Stimulated activated CD4-positive, alpha-beta T cell treated with anti-CD3 and anti-CD28 coated beads, Interleukin-2, amount 100 ng/mL, for 48 hours (primary cell): ENCODE data around the gene MRPL23.

Experiments used
- DNase-seq, 2 donors: peaks; one replicate each; pipeline ENCODE4 v3.0.0-alpha.2; 2020

The MRPL23 gene

DNA sequence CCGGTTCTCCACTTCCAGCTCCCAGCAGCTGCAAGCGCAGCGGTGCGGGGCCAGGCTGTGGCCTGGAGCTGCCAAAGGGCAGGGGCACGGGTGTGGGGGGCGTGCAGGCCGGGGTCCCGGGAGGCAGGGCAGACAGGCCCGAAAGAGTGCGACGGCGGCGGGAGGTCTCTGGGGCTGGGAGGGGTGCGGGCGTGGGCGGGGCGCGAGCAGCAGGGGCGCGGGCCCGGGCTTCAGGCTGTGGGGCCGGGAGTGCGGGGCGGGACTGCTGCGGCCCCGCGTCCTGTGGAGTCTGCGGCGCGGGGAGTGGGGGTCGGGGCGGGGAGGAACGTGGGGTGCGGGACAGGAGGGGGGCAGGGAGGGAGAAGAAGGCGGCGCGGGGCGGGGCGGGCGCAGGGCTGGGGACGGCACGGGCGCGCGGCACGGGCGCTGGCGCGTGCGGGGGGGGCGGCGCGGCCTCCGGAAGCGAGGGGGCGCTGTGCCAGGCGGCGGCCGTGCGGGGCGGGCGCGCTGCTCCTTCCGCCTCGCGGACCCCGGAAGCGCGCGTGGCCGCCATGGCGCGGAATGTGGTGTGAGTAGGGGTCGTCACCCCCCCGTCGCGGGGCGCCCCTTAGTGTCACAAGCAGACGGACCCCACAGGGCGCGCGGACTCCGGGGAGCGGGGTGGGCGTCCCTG, at the start of gene MRPL23:
Gene MRPL23, plus strand, starts transcription at position 521 of the 673 bp plus-strand sequence. Its CDS starts 31 bp downstream, at position 552.
- no peak for DNase-seq

DNA sequence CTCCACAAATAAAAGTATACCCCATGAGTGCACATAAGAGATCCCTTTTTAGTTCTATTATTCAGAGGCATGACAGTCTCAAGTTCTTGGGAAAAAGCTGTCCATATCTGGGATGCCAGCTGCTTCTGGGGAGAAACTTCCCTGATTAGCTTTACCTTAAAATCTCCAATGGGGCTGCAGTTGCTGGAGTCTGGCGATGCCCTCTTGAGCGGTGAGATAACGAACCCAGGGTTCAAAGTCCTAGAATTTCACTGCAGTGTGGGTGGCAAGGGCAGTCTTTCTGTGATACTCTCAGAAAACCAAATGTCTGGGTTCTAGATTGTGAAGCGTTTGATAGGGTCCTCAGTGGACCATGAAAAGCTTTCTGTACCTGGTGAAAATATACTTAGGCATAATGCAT, 48.0 kb upstream of the MRPL23 start:
- DNase-seq, result no peak

DNA sequence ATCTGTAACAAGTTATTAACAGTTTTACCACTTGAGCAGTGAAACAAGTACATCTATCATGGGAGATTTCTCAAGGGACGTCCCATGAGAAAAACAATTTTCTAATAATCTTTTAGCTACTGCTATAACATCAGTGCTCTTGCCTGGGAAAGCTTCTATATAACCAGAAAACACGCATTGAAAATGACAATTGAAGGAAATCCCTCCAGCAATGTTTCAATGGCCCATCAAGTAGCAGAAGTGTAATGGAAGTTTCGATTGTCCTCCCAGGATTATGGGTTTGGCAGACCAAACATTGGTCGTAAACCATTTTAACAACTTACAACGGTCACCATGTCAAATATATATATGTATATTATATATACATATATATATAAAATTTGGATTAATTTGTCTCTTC, 47.4 kb upstream of the MRPL23 start:
- no peak for DNase-seq

DNA sequence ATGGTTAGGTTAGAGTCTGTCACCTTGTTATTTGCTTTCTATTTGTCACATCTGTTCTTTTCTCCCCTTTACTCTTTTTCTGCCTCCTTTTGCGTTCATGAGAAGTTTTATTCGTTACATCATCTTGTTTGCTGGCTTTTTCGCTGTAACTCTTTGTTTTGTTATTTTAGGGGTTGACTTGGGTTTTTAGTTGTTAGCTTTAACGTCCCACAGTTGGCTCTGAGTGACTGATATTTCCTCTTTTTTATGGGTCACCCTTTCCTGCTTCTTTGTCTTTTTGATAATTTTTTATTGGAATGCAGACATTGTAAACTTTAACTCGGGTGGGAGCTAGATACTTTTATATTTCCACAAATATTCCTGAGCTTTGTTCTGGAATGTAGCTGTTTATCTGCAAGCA, 41.0 kb upstream of the MRPL23 start:
- no peak for DNase-seq

DNA sequence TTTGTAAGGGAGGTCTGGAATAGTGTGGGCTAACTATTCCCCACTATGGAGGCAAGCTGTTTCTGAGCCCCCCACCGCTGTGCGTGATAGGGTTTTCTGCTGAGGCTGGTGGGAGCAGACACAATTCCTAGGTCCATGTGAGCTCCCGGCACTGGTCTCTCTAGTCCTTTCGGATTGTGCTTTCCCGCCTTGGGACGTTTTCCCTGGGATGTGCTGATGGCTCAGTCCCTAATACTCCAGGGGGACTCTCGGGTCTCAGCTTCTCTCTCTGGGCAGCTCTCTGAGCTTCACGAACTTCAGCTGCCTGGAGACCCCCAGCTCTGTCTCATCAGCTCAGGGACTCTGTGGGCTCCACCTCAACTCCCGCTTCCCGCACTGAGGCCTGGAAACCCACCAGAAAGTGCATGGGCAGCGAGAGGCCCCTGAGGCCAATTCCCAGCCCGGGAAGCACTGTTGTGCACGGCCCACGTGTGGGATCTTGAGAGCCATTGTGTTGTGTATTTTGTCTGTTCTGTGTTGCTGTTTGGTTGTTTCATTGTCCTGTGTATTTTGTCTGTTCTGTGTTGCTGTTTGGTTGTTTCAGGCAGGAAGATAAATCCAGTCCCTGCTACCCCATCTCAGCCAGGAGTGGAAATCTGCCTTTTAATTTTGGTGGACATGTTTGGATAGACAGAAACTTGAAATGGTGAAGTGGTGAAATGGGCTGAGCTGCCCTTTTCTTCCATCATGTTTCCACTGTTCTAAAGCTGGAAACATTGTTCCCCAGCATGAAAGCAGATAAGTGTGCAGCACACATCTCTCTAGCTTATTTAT, 40.3 kb upstream of the MRPL23 start:
- no peak for DNase-seq

DNA sequence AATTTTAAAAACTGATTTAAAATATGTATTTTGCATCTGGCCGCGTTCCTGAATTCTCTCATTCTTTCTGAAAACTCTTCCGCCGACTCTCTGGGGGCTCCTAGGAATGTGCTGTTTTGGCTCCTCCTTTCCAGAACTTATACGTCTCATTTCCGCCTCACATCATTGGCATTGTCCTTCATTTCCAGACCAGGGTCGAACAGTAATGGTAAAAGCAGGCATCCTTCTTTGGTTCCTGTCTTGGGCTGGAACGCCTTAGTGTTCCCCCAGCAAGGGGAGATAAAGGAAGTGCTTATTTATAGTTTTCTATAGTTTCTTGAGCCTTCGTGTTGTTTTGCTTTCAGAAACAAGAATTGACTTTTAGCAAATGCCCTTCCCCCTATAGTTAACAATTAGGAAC, 38.5 kb upstream of the MRPL23 start:
- DNase-seq, result no peak

DNA sequence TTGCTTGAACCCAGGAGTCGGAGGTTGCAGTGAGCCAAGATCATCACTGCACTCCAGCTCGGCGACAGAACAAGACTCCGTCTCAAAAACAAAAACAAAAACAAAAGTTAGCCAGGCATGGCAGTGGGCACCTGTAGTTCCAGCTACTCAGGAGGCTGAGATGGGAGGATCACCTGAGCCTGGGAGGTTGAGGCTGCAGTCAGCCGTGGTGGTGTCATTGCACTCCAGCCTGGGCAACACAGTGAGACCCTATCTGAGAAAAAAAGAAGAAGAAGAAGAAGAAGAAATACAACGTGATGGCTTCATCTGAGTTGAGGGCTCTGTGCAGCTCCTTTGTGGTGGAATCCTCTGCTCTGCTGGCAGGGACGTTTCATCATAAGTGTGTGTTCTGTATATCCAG, 37.6 kb upstream of the MRPL23 start:
- DNase-seq, result no peak

DNA sequence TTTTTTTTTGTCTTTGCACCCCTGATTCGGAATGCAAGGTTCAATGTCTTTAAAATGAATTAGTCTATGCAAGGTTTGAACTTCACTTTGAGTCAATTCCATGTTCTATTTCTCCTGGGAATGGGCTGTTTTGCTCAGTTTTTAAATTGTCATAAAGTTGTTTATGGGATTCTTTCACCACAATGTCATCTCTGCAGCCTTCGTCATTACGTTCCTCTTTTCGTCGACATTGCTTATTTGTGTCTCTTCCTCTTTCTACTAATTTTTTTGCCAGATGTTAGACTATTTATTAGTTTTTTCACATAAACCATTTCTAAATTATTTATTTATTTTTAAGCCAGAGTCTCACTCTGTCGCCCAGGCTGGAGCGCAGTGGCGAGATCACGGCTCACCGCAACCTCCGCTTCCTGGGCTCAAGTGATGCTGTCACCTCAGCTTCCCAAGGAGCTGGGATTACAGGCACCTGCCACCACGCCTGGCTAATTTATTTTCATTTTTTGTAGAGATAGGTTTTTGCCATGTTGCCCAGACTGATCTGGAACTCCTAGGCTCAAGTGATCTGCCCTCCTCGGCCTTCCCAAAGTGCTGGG, 34.7 kb upstream of the MRPL23 start:
- no peak for DNase-seq

DNA sequence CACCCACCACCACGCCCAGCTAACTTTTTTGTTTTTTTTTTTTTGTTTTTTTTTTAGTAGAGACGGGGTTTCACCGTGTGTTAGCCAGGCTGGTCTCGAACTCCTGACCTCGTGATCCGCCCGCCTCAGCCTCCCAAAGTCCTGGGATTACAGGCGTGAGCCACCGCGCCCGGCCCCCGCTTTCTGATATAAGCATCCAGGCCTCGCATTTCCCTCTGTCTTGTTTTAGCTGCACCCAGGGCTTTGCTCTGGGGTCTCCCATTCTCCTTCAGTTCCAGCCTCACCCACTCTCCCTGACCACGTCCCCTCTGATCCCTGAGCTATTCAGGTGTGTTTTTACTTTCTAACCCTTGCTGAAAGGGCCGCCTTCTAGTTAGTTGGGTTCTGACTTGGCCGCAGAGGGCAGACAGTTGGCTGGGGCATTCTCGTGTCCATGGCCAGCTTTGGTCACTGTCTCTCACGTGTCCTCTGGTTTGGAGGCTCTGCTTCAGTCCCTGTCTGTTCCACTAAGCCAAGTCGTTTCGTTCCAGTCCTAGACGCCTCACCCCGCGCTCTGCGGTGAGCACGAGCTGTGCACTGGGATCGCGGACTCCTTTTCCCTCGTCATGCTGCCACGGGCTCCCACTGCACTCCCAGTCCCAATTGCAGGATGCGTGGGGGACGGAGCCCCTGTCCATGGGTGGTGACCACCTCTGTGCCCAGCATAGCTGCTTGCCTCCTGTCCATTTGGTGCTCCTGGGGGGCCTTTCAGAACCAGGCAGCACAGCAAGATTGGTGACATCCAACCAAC, 33.7 kb upstream of the MRPL23 start:
- no peak for DNase-seq

DNA sequence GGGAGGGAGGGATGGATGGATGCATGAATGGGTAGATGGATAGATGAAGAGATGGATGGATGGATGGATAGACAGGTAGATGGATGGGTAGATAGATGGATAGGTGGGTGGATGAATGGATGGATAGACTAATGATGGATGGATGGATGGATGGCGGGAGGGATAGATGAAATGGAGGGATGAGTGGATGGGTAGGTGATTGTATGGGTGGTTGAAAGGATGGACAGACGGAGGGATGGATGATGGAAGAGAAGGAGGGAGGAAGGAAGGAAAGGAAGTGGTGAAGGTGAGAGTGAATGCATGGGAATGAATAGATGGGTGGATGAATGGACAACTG, 31.4 kb upstream of the MRPL23 start:
- DNase-seq, result no peak

DNA sequence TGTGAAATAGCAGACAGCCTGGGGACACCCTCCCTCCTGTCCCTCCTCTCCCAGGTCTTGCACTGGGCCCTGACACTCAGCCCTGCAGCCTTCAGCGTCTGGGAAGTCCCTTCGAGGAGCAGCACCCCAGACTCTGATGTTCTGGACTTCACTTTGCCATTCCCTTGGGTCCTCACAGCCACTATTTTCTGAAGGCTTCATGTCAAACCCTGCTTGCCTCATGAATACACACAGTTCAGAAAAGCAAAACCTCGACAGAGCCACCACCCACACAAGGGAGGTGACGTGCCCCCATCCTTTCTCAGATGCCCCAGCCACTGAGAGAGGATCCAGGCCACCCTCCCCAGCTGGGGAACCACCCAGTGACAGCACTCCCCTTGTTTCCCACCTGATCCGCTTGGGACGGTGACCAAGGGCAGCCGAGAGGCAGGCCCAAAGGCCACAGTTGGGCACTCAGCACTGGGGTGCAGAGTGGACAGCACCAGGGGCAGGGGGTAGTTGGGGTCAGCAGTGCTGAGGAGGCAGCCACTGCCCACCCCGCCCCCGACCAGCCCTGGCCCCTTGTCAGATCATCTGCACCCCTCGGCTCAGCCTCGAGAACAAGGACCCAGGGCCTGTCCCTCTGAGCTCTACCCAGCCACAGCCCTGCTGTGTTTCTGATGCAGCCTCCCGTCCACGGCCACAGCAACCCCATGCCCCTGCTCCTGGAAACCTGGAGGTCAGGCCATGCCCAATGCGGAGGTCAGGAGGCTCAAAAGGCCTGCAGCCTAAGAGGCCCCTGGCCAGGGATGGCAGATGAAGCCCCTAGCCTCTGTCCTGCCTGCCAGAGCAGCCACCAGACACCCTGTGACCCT, 30.8 kb upstream of the MRPL23 start:
- no peak for DNase-seq

DNA sequence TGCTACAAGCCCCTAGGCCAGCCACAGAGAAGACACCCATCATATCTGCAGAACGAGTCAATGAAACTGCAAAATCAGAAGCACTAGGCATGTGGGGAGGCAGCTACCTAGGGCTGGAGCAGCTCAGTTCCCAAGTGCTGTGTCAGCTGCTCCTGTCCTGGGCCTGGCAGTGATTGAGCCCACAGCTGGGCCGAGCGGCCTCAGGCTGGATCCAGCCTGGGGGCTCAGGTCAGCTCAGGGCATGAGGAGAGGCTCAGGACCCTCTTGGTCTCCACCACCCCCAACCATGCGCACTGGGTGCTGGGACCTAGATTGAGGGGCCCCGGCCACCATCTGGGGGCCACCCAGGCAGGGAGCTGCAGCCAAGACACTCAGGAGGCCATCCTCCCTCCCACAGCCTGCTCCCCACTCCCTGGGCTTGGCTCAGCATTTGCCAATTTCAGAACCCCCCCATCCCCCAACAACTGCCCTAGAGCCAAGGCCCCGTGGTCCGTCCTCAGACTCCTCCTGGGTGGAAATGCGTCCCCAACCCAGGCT, 30.1 kb upstream of the MRPL23 start:
- no peak for DNase-seq

DNA sequence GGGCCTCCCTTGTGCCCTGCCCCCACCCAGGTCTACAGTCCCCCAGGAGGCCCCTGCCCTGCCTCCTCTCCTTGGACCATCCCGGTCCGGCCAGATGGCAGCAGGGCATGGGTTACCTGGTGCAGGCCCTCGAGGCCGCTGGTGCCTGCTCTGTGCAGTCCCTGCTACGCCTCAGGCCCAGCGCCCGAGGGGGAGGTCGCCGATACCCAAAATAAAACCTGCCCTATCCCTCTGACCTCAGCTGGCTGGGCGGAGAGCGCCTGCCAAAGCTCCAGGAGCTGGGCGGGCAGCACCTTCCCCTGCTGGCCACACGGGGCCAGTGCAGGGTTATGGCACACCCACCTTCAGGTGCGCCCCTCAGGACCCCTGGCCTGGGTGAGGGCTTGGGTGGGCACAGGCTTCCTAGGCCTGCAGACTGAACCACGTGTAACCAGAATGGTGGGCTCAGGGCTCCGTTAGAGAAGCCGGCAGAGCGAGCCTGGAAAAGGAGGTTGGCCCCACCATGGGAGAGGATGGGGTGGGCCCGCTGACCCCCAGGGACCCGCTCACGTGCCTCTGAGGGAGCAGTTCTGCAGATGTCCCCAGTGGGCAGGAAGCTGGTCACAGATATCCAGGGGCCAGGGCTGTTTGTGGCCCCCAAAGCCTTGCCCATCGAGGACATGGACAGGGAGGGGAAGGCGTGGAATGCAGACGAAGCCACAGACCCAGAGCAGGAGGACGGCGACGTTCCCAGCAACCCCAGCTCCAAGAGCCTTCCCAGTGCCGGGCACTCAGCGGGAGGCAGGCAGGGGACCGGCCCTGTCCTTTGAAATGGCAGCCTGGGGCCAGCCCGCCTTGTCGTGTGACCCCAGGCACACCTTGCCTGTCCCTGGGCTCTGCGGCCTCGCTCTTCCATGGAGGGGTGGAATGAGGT, 29.4 kb upstream of the MRPL23 start:
- no peak for DNase-seq

DNA sequence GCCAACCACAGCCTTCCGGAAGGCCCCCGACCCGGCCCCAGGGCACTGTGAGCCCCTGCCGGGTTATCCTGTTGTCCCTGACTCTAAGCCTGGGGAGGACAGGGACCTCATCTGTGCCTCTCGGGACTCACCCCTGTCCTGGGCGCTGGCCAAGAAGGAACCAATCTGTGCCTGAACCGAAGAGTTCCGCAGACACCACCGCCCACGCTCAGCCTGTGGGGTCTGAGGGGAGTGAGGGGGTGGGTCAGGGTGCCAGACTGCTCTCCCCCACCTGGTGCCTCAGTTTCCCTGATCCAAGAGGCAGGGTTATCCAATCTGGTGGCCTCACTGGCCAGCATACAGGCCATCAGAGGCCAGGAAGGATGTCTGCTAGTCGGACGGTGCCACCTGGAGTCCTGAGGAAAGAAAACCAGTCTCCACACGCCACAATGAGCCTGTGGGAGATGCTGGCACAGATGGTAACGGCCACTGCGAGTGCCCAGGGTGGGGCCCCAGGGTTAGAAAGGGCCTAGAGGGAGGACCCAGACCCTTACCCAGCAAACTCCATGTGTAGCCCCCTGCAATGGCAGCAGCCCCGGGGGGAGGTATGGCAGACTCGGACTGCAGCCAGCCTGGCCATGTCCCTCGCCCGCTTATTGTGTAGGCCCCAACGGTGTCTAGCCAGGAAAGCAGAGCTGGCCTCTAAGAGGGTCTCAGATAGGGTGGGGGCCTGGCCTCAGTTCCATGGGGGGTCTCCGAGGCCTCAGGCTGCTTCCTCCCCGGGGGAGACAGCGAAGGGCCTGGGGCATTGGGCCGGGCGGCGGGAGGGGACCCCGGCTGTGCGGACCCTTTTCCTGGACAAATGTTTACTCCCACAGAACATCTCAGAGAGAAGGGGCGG, 28.5 kb upstream of the MRPL23 start:
- DNase-seq, result no peak

DNA sequence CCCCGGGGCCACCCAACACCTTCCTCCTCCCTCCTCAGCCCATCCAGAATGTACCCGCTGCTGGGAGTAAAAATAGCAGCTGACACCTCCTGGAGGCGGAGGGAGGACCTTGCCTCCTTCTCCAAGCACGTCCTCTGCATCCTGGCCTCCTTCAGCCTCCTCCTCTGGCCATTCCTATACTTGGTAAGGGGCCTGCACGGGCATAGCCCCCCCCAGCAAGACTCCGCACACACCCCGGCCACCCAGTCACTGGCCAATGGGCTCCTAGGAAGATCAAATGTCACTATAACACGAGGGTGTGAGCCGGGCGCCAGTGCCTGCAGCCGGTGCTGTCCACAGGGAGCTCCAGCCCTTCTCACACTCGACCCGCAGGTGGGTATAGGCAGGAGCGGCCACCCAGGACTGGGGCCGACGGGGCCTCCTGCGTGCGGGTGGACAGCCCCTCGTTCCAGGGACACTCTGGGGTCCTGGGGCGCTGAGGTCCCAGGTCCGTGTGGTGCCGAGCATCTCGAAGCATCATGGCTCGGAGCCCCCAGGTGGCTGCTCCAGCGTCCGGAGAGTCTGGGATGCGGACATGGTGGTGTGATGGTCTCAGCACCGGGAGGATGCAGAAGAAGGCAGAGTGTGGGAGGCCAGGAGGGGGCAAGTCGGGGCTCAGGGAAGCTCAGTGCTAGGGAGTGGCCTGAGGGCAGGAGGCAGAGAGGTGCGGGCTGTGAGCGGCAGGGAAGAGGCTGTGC, 27.6 kb upstream of the MRPL23 start, which contains the start of gene TNNT3:
Gene TNNT3, plus strand, starts transcription at position 313 of the 737 bp plus-strand sequence. CDS start 3,172 bp downstream, outside the sequence.
- no peak for DNase-seq

DNA sequence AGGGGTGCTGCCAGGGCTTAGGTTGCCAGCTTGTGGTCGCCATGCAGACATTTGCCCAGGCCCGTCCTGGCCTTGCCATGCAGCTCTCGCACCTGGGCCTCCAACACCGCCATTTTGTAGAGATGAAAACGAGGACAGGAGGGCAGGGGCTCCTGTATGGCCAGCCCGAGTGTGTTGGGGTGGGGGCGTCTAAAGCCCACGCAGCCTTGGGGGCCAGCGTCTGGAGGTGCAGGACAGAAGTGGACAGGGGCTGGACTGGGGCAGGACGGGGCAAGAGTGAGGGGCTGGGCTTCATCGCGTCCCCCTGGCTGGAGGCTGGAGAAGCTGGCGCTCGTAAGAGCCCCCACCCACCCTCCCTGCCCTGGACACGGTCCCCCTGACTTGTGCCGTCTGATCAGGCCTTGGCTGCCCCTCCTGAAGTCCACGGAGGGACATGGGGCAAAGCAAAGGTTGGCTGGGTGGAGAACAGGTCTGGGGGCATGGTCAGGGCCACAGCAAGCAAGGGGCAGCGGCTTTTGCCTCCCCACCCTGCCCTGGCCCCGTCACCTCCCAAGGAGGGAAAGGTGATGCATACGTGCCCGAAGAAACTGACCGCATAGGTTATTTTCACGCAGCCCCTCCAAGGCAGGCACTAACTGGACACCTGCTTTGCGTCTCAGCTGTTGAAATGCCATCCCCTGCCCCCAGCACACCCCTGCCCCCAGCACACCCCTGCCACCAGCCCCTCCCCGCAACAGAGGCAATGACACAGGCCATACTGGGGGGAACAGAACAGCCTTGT, 26.8 kb upstream of the MRPL23 start:
- DNase-seq, result no peak

DNA sequence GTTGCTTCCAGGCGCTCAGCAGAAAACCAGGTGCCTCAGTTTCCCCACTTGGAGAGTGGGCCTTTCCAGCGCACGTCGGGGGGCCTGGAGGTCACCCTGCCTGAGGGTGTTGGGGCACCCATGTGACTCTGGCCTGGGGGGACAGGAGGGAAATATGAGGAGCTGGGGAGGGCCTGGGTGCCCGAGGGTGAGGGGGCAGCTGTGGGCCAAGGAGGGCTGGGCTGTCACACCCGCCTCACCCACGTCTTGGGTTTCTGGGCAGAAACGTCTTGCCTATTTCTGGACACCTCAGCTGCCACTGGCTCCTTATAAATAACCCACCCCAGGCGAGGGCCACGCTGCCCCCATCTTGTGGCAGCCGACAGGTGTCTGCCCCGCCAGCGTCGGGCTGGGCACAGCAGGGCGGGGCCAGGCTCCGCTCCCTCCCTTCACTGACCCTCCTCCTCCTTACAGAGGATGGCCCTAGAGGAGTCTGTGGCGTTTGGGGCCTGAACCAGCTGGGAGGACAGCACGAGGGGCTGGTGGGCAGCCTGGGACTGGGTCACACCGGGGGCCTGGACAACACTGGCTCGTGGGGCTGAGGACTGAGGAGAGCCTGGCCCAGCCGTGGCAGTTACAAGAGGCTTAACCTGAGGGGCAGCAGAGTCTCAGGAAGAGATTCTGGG, 26.1 kb upstream of the MRPL23 start:
- no peak for DNase-seq
